Measurements from ENCODE around the gene COL6A3. TPM values are rescaled to one million over a fixed set of nuclear protein-coding genes. Genes with fewer than 3 reads are reported as not detected.

Gene COL6A3
- total and polyA plus RNA-seq, 3 experiments from 2014 or later, result 0.56 to 9.5 (median 7.0) TPM

- H3K27me3 ChIP-seq (ENCODE audit: insufficient read depth, low read length, poor library complexity, severe bottlenecking), result no peaks in the 10 kb centered on the region
- H3K27ac Mint-ChIP-seq, result no peak overlapping the region
- CTCF ChIA-PET, result no interaction called here
- H3K27ac ChIP-seq (ENCODE audit: low read depth, low read length), result no peak overlapping the region
- no peak overlapping the region for H3K4me3 ChIP-seq (ENCODE audit: low read length)
- POLR2A ChIA-PET, result no interaction called here
- H3K9me3 ChIP-seq (ENCODE audit: low read length), result no peaks in the 10 kb centered on the region
- no peaks in the 10 kb centered on the region for H3K36me3 Mint-ChIP-seq
- no peak overlapping the region for H3K4me3 Mint-ChIP-seq
- H3K4me1 ChIP-seq (ENCODE audit: insufficient read depth, low read length), result no peaks in the 10 kb centered on the region
- no peaks in the 10 kb centered on the region for H3K36me3 ChIP-seq (ENCODE audit: insufficient read depth, low read length)
- H3K4me1 Mint-ChIP-seq, result no peaks in the 10 kb centered on the region
- peaks cover 0 to 2% of the 10 kb centered on the region in 2 donors for H3K27me3 Mint-ChIP-seq
- DNase-seq, result no peak
- no peaks in the 10 kb centered on the region for H3K9me3 Mint-ChIP-seq
Measured at GRCh38 chr2:237383991-237384671, 29.8 kb downstream of the COL6A3 start.

- no peaks in the 10 kb centered on the region for H3K27me3 ChIP-seq (ENCODE audit: insufficient read depth, low read length, poor library complexity, severe bottlenecking)
- Mint-ChIP-seq H3K4me1 (no peaks in the 10 kb centered on the region), H3K9me3 (no peaks in the 10 kb centered on the region), H3K27ac (no peak overlapping the region), H3K36me3 (no peaks in the 10 kb centered on the region), H3K27me3 (peaks cover 0 to 2% of the 10 kb centered on the region in 2 donors), H3K4me3 (no peak overlapping the region)
- no peak for DNase-seq
- H3K36me3 ChIP-seq (ENCODE audit: insufficient read depth, low read length), result no peaks in the 10 kb centered on the region
- no peak overlapping the region for H3K4me3 ChIP-seq (ENCODE audit: low read length)
- CTCF ChIA-PET, result no interaction called here
- no peak overlapping the region for H3K27ac ChIP-seq (ENCODE audit: low read depth, low read length)
- POLR2A ChIA-PET, result no interaction called here
- no peaks in the 10 kb centered on the region for H3K4me1 ChIP-seq (ENCODE audit: insufficient read depth, low read length)
- no peaks in the 10 kb centered on the region for H3K9me3 ChIP-seq (ENCODE audit: low read length)
Measured at GRCh38 chr2:237380768-237381167, 33.2 kb downstream of the COL6A3 start.

GRCh38 chr2:237379636-237380035 lies 34.3 kb downstream of the COL6A3 start:
- no peak overlapping the region for H3K27ac ChIP-seq (ENCODE audit: low read depth, low read length)
- no peaks in the 10 kb centered on the region for H3K36me3 ChIP-seq (ENCODE audit: insufficient read depth, low read length)
- ChIA-PET CTCF (no interaction called here), POLR2A (no interaction called here)
- Mint-ChIP-seq H3K36me3 (no peaks in the 10 kb centered on the region), H3K27me3 (peaks cover 0 to 2% of the 10 kb centered on the region in 2 donors), H3K4me3 (no peak overlapping the region), H3K9me3 (no peaks in the 10 kb centered on the region), H3K27ac (no peak overlapping the region), H3K4me1 (no peaks in the 10 kb centered on the region)
- H3K4me1 ChIP-seq (ENCODE audit: insufficient read depth, low read length), result no peaks in the 10 kb centered on the region
- no peak overlapping the region for H3K4me3 ChIP-seq (ENCODE audit: low read length)
- no peaks in the 10 kb centered on the region for H3K27me3 ChIP-seq (ENCODE audit: insufficient read depth, low read length, poor library complexity, severe bottlenecking)
- no peak for DNase-seq
- H3K9me3 ChIP-seq (ENCODE audit: low read length), result no peaks in the 10 kb centered on the region

GRCh38 chr2:237378650-237379049 lies 35.3 kb downstream of the COL6A3 start:
- Histone ChIP-seq H3K4me1 (ENCODE audit: insufficient read depth, low read length) (no peaks in the 10 kb centered on the region), H3K36me3 (ENCODE audit: insufficient read depth, low read length) (no peaks in the 10 kb centered on the region), H3K27me3 (ENCODE audit: insufficient read depth, low read length, poor library complexity, severe bottlenecking) (no peaks in the 10 kb centered on the region), H3K27ac (ENCODE audit: low read depth, low read length) (no peak overlapping the region), H3K9me3 (ENCODE audit: low read length) (no peaks in the 10 kb centered on the region), H3K4me3 (ENCODE audit: low read length) (no peak overlapping the region)
- Mint-ChIP-seq H3K4me3 (no peak overlapping the region), H3K36me3 (no peaks in the 10 kb centered on the region), H3K27me3 (no peaks in the 10 kb centered on the region), H3K27ac (no peak overlapping the region), H3K9me3 (no peaks in the 10 kb centered on the region), H3K4me1 (no peaks in the 10 kb centered on the region)
- no peak for DNase-seq
- ChIA-PET POLR2A (no interaction called here), CTCF (no interaction called here)

GRCh38 chr2:237374284-237375060 lies 39.5 kb downstream of the COL6A3 start:
- H3K4me3 ChIP-seq (ENCODE audit: low read length), result no peak overlapping the region
- no peaks in the 10 kb centered on the region for H3K4me1 ChIP-seq (ENCODE audit: insufficient read depth, low read length)
- H3K27ac ChIP-seq (ENCODE audit: low read depth, low read length), result no peak overlapping the region
- POLR2A ChIA-PET, result no interaction called here
- Mint-ChIP-seq H3K9me3 (no peaks in the 10 kb centered on the region), H3K4me1 (no peaks in the 10 kb centered on the region), H3K36me3 (no peaks in the 10 kb centered on the region), H3K27ac (no peak overlapping the region), H3K27me3 (no peaks in the 10 kb centered on the region), H3K4me3 (no peak overlapping the region)
- no peak for DNase-seq
- CTCF ChIA-PET, result no interaction called here
- H3K36me3 ChIP-seq (ENCODE audit: insufficient read depth, low read length), result no peaks in the 10 kb centered on the region
- no peaks in the 10 kb centered on the region for H3K9me3 ChIP-seq (ENCODE audit: low read length)
- H3K27me3 ChIP-seq (ENCODE audit: insufficient read depth, low read length, poor library complexity, severe bottlenecking), result no peaks in the 10 kb centered on the region

GRCh38 chr2:237371856-237372255 lies 42.1 kb downstream of the COL6A3 start:
- no peaks in the 10 kb centered on the region for H3K4me1 Mint-ChIP-seq
- no peak overlapping the region for H3K27ac Mint-ChIP-seq
- H3K36me3 ChIP-seq (ENCODE audit: insufficient read depth, low read length), result no peaks in the 10 kb centered on the region
- no peaks in the 10 kb centered on the region for H3K27me3 ChIP-seq (ENCODE audit: insufficient read depth, low read length, poor library complexity, severe bottlenecking)
- no peak for DNase-seq
- H3K4me1 ChIP-seq (ENCODE audit: insufficient read depth, low read length), result no peaks in the 10 kb centered on the region
- POLR2A ChIA-PET, result no interaction called here
- peaks cover 0 to 2% (median 0%) of the 10 kb centered on the region in 3 donors for H3K36me3 Mint-ChIP-seq
- CTCF ChIA-PET, result no interaction called here
- no peak overlapping the region for H3K4me3 Mint-ChIP-seq
- no peaks in the 10 kb centered on the region for H3K27me3 Mint-ChIP-seq
- H3K27ac ChIP-seq (ENCODE audit: low read depth, low read length), result no peak overlapping the region
- no peak overlapping the region for H3K4me3 ChIP-seq (ENCODE audit: low read length)
- H3K9me3 Mint-ChIP-seq, result no peaks in the 10 kb centered on the region
- H3K9me3 ChIP-seq (ENCODE audit: low read length), result no peaks in the 10 kb centered on the region

- no peaks in the 10 kb centered on the region for H3K27me3 ChIP-seq (ENCODE audit: insufficient read depth, low read length, poor library complexity, severe bottlenecking)
- POLR2A ChIA-PET, result no interaction called here
- H3K4me3 ChIP-seq (ENCODE audit: low read length), result no peak overlapping the region
- H3K36me3 Mint-ChIP-seq, result peaks cover 0 to 5% (median 0%) of the 10 kb centered on the region in 3 donors
- no peak overlapping the region for H3K27ac ChIP-seq (ENCODE audit: low read depth, low read length)
- H3K9me3 Mint-ChIP-seq, result no peaks in the 10 kb centered on the region
- H3K36me3 ChIP-seq (ENCODE audit: insufficient read depth, low read length), result no peaks in the 10 kb centered on the region
- no peak overlapping the region for H3K27ac Mint-ChIP-seq
- no peaks in the 10 kb centered on the region for H3K4me1 Mint-ChIP-seq
- no peak overlapping the region for H3K4me3 Mint-ChIP-seq
- no peak for DNase-seq
- H3K4me1 ChIP-seq (ENCODE audit: insufficient read depth, low read length), result no peaks in the 10 kb centered on the region
- no peaks in the 10 kb centered on the region for H3K27me3 Mint-ChIP-seq
- H3K9me3 ChIP-seq (ENCODE audit: low read length), result no peaks in the 10 kb centered on the region
- CTCF ChIA-PET, result no interaction called here
Measured at GRCh38 chr2:237365671-237366070, 48.3 kb downstream of the COL6A3 start.

- Histone ChIP-seq H3K4me1 (ENCODE audit: insufficient read depth, low read length) (no peaks in the 10 kb centered on the region), H3K36me3 (ENCODE audit: insufficient read depth, low read length) (no peaks in the 10 kb centered on the region), H3K27me3 (ENCODE audit: insufficient read depth, low read length, poor library complexity, severe bottlenecking) (no peaks in the 10 kb centered on the region), H3K4me3 (ENCODE audit: low read length) (no peak overlapping the region), H3K27ac (ENCODE audit: low read depth, low read length) (no peak overlapping the region), H3K9me3 (ENCODE audit: low read length) (no peaks in the 10 kb centered on the region)
- peak overlapping the region in 1 of 8 donors; percentile 79 for H3K27ac Mint-ChIP-seq
- no peaks in the 10 kb centered on the region for H3K4me1 Mint-ChIP-seq
- peaks cover 0 to 5% (median 0%) of the 10 kb centered on the region in 3 donors for H3K36me3 Mint-ChIP-seq
- POLR2A ChIA-PET, result no interaction called here
- H3K9me3 Mint-ChIP-seq, result no peaks in the 10 kb centered on the region
- no peak overlapping the region for H3K4me3 Mint-ChIP-seq
- DNase-seq, result no peak
- CTCF ChIA-PET, result no interaction called here
- no peaks in the 10 kb centered on the region for H3K27me3 Mint-ChIP-seq
Measured at GRCh38 chr2:237364655-237365054, 49.3 kb downstream of the COL6A3 start.
